Loucy (cell line): ENCODE measurements around the gene NCF2.

ENCODE experiments used
- H2AFZ ChIP-seq: fragments of 200-600 bp; sonication (generic); 2 replicates; pipeline ENCODE4 v1.6.0; 2016; ENCODE audit warnings: antibody characterized with exemption, mild to moderate bottlenecking, low read length, moderate library complexity
- H3F3A ChIP-seq: fragments of 200-600 bp; 2 replicates; pipeline ENCODE4 v1.6.0; 2016; ENCODE audit warnings: antibody characterized with exemption, low read depth, mild to moderate bottlenecking
- H3K27me3 ChIP-seq: fragments of 200-600 bp; sonication (generic); 2 replicates; pipeline ENCODE4 v1.6.1; 2014; ENCODE audit warnings: low read length, mild to moderate bottlenecking; ENCODE audit not compliant: insufficient read depth, poor library complexity, severe bottlenecking
- H3K36me3 ChIP-seq: fragments of 200-600 bp; sonication (generic); 2 replicates; pipeline ENCODE4 v1.6.1; 2016; ENCODE audit warnings: low read length; ENCODE audit not compliant: insufficient read depth
- H3K4me1 ChIP-seq: fragments of 200-600 bp; sonication (generic); 2 replicates; pipeline ENCODE4 v1.5.1; 2014; ENCODE audit warnings: low read length, mild to moderate bottlenecking; ENCODE audit not compliant: insufficient read depth, poor library complexity, severe bottlenecking
- H3K4me2 ChIP-seq: fragments of 200-600 bp; sonication (generic); 2 replicates; pipeline ENCODE4 v1.6.0; 2014; ENCODE audit warnings: antibody characterized with exemption, low read length, low read depth, mild to moderate bottlenecking; ENCODE audit not compliant: poor library complexity, severe bottlenecking
- H3K4me3 ChIP-seq: fragments of 200-600 bp; sonication (generic); 2 replicates; pipeline ENCODE4 v1.5.1; 2014; ENCODE audit warnings: low read length, mild to moderate bottlenecking, mixed read lengths; ENCODE audit not compliant: poor library complexity, severe bottlenecking
- H3K79me2 ChIP-seq: fragments of 200-600 bp; sonication (generic); 2 replicates; pipeline ENCODE4 v1.6.1; 2014; ENCODE audit warnings: low read length; ENCODE audit not compliant: insufficient read depth
- H3K9ac ChIP-seq: fragments of 200-600 bp; sonication (generic); 2 replicates; pipeline ENCODE4 v1.6.0; 2014; ENCODE audit warnings: mild to moderate bottlenecking, low read depth, low read length, moderate library complexity; ENCODE audit not compliant: poor library complexity, severe bottlenecking
- H3K9me2 ChIP-seq: fragments of 200-600 bp; sonication (generic); replicated peaks from 2 replicates; pipeline ENCODE4 v1.6.1; 2016; ENCODE audit warnings: low read depth, low read length, mixed read lengths
- H3K9me3 ChIP-seq: fragments of 200-600 bp; sonication (generic); 2 replicates; pipeline ENCODE4 v1.6.1; 2014; ENCODE audit warnings: mild to moderate bottlenecking, antibody characterized with exemption, low read length, low read depth; ENCODE audit not compliant: insufficient read depth
- H4K20me1 ChIP-seq: fragments of 200-600 bp; sonication (generic); 2 replicates; pipeline ENCODE4 v1.6.0; 2014; ENCODE audit warnings: antibody characterized with exemption, low read length, mild to moderate bottlenecking; ENCODE audit not compliant: insufficient read depth, poor library complexity, severe bottlenecking
- CTCF ChIP-seq: fragments of 200-600 bp; sonication (generic); conservative IDR thresholded peaks from 2 replicates; pipeline ENCODE4 v1.5.1; 2014; ENCODE audit warnings: mild to moderate bottlenecking, antibody characterized with exemption, low read length
- EZH2phosphoT487 ChIP-seq: fragments of 200-600 bp; IDR thresholded peaks from 2 replicates; pipeline ENCODE4 v1.6.1; 2018; ENCODE audit warnings: antibody characterized with exemption, mild to moderate bottlenecking, moderate library complexity, borderline replicate concordance

The NCF2 gene

GRCh38 chr1:183548116-183548515 lies 42.1 kb downstream of the NCF2 start:
- H3K36me3 ChIP-seq, result peaks cover 98% of the 10 kb centered on the region
- no peaks in the 10 kb centered on the region for H3K9me2 ChIP-seq
- H3K9me3 ChIP-seq, result no peaks in the 10 kb centered on the region
- no peak overlapping the region for H2AFZ ChIP-seq
- no peaks in the 10 kb centered on the region for H3K79me2 ChIP-seq
- no peaks in the 10 kb centered on the region for H4K20me1 ChIP-seq
- H3K4me3 ChIP-seq, result no peak overlapping the region
- H3K27me3 ChIP-seq, result no peaks in the 10 kb centered on the region
- H3F3A ChIP-seq, result no peaks in the 10 kb centered on the region
- no peak for TF ChIP-seq EZH2phosphoT487
- TF ChIP-seq CTCF, result no peak
- H3K4me2 ChIP-seq, result no peak overlapping the region
- no peak overlapping the region for H3K9ac ChIP-seq
- H3K4me1 ChIP-seq, result no peaks in the 10 kb centered on the region

GRCh38 chr1:183546427-183546826 lies 43.8 kb downstream of the NCF2 start:
- peaks cover 96% of the 10 kb centered on the region for H3K36me3 ChIP-seq
- no peaks in the 10 kb centered on the region for H3K79me2 ChIP-seq

GRCh38 chr1:183544598-183545297 lies 45.5 kb downstream of the NCF2 start:
- Histone ChIP-seq H2AFZ (no peak overlapping the region), H3K9me2 (no peaks in the 10 kb centered on the region), H3K4me3 (no peak overlapping the region), H4K20me1 (no peaks in the 10 kb centered on the region), H3K79me2 (no peaks in the 10 kb centered on the region), H3K4me1 (no peaks in the 10 kb centered on the region), H3K4me2 (no peak overlapping the region), H3F3A (0 out of 2 replicates have a peak, but pooled peaks cover 3% of the 10 kb centered on the region), H3K27me3 (no peaks in the 10 kb centered on the region), H3K9me3 (no peaks in the 10 kb centered on the region), H3K36me3 (peaks cover 96% of the 10 kb centered on the region), H3K9ac (no peak overlapping the region)
- no peak for TF ChIP-seq EZH2phosphoT487
- no peak for TF ChIP-seq CTCF

More at GRCh38 chr1:183546427-183546826, 43.8 kb downstream of the NCF2 start:
- no peak overlapping the region for H2AFZ ChIP-seq
- H3K9ac ChIP-seq, result no peak overlapping the region
- no peaks in the 10 kb centered on the region for H3K4me1 ChIP-seq
- no peaks in the 10 kb centered on the region for H4K20me1 ChIP-seq
- no peaks in the 10 kb centered on the region for H3K9me2 ChIP-seq
- no peak overlapping the region for H3K4me3 ChIP-seq
- H3F3A ChIP-seq, result 0 out of 2 replicates have a peak, but pooled peaks cover 3% of the 10 kb centered on the region
- no peak for TF ChIP-seq EZH2phosphoT487
- no peak for TF ChIP-seq CTCF
- no peaks in the 10 kb centered on the region for H3K9me3 ChIP-seq
- H3K4me2 ChIP-seq, result no peak overlapping the region
- no peaks in the 10 kb centered on the region for H3K27me3 ChIP-seq
